Right lobe of liver (tissue), 4 donors: Measurements from ENCODE around the gene NYNRIN.

Source experiments
- POLR2A ChIP-seq: fragments of 450-650 bp; IDR thresholded peaks from one replicate; pipeline ENCODE4 v1.6.1; 2017; ENCODE audit warnings: antibody characterized with exemption, mild to moderate bottlenecking
- TF ChIP-seq, protein P1 (sequence below), 4 donors: fragments of 200-600 bp in 3 of 4; fragments of 450-650 bp in 1 of 4; IDR thresholded peaks; one replicate each; pipeline versions ENCODE4 v1.5.1 to v1.8.0; 2016 to 2022; ENCODE audit warnings: antibody characterized with exemption in 4 of 4, mild to moderate bottlenecking in 2 of 4
- donor health status: DM: no; HTN: no; CAD: no.
- donor health status: DM: no; HTN: no; CAD: no.
- donor health status: DM: no; HTN: yes; CAD: no.

DNA sequence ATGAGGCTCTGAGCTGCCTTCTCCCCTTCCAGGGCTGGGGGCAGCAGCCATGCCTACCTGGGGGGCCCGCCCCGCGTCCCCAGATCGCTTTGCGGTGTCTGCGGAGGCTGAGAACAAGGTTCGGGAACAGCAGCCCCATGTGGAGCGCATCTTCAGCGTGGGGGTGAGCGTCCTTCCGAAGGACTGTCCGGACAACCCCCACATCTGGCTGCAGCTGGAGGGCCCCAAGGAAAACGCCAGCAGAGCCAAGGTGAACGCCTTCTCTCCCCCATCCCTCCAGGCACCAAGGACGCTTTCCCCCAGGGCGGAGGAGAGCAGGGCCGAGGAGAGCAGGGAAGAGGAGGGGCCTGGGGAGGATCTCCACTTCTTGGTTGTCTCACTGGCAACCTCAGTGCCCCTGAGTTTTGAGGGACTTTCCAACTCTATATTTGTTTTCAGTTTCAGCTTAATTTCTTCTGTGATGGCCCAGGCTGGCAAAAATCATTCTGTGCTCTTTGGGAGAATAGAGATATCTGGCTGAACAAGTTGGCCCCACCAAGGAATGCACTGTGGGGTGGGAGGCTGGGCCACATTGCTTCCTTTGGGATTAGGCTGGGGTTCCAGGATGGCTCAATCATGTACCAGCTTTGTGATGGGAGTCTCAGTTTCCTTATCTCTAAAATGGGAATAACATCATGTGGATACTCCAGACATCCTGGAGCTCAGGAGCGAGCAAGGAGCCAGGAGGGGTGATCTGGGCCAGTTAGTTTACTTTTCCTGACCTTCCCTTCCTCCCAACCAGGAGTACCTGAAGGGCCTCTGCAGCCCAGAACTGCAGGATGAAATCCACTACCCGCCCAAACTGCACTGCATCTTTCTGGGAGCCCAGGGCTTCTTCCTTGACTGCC lies 32.1 kb downstream of the NYNRIN start:
- TF ChIP-seq, protein P1, sequence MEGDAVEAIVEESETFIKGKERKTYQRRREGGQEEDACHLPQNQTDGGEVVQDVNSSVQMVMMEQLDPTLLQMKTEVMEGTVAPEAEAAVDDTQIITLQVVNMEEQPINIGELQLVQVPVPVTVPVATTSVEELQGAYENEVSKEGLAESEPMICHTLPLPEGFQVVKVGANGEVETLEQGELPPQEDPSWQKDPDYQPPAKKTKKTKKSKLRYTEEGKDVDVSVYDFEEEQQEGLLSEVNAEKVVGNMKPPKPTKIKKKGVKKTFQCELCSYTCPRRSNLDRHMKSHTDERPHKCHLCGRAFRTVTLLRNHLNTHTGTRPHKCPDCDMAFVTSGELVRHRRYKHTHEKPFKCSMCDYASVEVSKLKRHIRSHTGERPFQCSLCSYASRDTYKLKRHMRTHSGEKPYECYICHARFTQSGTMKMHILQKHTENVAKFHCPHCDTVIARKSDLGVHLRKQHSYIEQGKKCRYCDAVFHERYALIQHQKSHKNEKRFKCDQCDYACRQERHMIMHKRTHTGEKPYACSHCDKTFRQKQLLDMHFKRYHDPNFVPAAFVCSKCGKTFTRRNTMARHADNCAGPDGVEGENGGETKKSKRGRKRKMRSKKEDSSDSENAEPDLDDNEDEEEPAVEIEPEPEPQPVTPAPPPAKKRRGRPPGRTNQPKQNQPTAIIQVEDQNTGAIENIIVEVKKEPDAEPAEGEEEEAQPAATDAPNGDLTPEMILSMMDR (IDR thresholded peaks at IDR 0.05) = no peak
- no peak for TF ChIP-seq POLR2A
